ENCODE measurements around the gene BNC1.
A peak's percentile ranks its signal among the peaks of the same experiment; 100 is the strongest.
"Not testable (repeated sequence)": the region's sequence is repeated elsewhere in the genome, so short reads cannot be mapped to it uniquely, and the experiment has no call there.

BNC1 gene

DNA sequence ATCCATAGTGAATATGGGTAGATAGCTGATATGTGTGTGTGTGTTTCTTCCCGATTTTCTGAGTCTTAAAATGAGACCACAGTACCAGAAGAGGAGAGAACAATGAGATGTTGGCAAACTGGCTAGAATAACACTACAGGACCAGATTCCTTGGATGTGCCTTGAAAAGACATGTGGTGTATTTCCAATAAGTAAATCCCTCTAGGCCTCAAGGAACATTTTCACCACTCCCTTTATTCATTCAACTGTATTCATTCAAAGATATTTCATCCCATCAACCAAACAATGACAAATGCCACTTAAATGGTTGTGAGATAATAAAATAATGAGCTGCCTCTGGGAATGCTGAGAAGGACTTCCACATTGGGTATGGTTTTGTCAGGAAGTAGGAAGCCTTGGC is 8.7 kb upstream of the BNC1 start:
- no peak for DNase-seq

DNA sequence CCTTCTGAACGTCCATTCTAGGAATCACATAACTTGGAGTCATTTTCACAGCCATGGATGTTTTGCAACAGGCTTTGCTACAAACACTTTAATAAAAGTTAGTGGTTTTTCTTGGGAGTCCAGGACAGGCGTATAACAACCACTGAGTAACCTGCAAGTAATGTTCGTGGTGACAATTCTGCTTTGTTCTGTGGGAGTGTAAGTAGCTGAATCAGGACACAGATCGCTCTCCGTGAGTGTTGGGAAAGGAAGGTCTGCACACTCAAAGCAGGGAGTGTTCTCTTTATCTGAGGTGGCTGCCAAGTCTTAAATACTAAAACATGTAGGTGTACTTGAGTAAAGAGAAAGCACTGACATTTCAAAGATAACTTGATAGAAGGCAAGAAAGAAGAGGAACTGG is 7.9 kb upstream of the BNC1 start:
- no peak for DNase-seq

DNA sequence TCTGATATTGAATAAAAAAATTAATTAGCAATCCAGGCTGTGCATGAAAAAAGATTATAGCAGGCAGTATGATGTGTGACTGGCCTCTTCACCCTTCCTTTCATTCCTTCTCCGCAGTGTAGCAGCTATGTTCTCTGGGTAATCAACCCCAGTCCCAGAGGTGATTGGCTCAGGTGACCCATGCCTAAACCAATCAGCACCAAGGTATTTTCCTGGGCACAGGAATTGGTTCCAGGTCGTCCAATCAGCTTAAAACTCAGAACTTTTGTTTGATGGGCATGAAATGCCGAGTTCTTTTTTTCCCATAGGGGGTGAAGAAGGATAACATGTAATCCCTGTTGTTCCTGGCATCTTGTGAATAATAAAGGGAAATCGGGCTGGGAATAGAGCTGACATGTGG is 5.8 kb upstream of the BNC1 start:
- DNase-seq, result no peak

DNA sequence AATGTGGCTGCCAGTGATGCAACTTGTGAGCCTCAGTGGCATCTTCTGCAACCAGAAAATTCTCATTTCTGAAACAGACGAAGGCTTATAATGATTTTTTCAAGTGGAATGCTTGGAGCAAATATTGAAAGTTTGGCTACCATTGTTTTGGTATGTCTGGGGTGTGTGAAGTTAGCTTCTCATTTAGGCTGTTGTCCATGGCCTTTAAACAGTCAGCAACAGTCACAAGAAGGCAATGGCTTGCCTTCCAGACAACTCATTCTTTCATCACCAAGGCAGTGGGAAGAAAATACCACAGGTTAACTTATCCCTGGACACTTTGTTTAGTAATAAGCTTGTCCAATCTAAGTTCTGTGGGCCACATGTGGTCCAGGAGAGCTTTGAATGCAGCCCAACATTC is 4.7 kb upstream of the BNC1 start:
- no peak for DNase-seq

DNA sequence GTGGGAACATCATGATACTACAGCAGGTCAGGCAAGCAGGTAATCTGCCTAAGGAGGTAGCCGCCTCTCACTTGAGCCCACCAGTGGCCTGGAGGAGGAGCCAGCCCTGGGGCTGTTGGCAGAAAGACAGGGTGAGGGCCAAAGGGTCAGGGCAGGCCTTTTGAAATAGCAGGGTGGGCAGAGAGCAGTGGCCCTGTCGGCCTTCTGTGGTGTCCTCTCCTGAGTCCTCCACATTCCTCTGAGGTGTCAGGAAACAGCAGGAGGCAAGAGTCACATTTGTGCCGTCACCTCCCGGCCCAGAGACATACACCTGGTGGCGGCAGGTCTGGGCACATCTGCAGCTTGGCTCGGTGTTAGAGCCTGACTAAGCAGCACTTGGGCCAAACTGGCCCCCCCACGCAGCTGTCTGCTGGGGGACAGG is 3.9 kb upstream of the BNC1 start:
- no peak for DNase-seq

DNA sequence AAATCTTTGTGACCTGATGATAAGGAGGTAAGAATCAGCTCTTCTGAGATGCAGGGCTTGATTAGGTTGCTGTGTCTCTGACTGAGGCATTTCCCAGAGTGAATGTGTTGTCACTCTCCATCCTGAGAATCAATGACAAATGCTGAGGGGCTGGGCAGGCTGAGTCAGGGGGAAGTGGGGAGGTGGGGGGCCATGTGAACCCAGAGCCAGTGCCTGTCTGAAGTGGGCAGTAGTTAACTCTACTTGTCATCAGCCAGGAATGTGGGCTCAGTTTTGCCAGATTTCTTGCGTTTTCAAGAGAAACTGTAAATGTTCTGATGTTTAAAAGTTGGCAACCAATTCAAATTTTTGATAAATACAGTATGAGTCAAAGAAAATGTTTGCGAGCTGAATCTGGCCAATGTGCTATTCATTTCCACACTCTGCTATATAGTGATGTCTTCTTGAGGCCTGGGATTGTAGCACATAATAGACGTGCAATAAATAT is 3.1 kb upstream of the BNC1 start:
- peak in 1 of 51 donors; percentile 4 for DNase-seq

DNA sequence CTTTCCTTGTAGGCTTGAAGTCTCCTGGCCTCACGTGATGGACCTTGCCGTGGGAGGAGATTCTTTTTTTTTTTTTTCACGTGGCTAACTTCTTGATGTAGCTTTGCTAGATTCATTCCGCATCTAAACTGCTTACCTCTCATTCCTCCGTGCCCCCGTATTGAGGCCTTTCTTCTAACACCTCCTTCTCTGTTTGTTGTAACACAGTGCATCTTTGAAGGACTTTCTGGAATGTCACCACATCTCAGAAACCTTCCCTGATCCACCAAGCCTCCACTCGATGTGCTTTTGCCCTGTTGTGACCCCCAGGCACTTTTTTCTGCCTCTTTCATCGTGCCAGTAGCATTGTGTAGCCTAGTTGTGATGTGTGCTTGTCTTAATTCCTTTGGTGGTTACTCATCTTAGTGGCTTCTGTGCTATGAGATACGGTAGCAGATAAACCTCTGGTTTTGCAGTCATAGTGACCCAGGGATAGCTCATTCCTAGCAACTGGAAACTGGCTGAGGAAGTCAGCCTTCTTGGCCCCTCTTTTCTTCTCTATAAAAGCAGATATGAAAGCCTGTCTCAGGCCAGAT is 1.6 kb upstream of the BNC1 start:
- DNase-seq, result no peak

DNA sequence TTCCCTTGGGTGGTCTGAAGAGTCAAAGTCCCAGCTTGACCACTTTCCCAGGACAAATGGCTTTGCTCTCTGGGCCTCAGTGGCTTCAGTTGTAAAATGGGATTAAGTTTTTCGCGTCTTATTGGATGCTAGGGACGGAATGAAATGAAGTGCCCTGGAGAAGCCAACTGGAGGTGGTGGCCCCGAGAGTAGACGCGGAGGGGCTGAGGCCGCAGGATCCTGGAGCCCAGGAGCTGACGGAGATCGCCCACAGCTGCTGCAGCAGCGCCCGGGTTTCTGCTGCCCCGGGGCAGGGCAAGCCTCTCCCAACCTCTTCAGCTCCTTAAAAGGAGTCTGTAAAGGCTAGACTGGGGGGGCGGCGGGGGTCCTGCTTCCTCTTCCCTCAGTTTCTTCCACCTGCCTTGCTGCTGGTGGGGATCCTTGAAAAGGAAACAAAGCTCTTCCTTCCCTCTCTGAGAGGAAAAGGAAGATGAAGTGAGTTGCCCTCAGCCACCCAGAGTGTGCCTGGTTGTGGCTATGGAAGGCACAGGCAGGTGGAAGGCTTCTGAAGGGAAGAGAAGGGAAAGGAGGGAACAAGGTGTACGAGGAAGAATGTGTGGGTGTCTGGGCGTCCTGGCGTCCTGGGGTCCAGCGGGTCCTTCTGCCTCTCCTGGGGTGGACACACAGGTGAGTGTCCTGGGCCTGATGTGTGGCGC is 967 bp upstream of the BNC1 start:
- no peak for DNase-seq

DNA sequence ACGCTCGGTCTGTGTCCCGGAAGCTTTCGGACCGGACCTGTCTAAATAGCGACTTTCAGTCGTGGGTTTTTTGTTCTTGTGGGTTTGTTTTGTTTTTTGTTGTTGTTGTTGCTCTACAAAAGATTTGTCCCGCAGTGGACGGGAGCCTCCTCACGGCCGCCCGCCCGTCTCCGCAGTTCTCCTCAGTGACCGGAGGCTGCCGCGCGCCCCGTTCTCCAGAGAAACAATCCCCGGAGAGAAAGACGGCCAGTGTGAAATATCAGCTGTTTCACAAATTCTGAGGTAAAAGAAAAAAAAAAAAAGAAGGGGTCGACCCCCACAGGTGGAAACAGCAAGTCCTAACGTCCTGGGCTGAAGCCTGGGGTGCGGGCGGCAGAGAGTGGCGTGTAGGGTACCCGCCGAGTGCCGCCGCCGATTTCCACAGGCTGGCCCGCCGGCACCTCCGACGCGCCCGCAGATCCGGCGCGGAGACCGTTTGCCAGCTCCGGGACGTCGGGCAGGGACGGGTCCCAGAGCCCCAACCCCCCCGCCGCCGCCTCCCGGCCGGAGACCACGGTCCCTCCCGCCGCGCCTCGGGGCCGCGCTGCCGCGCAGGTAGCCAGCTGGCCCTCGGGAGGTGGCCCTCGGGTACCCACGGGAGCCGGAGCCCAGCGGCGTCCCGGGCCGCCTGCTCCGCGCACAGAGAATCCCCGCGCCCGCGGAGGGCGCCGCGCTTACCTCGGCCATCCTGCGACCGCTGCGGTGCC is 478 bp downstream of the BNC1 start:
- DNase-seq, result no peak

DNA sequence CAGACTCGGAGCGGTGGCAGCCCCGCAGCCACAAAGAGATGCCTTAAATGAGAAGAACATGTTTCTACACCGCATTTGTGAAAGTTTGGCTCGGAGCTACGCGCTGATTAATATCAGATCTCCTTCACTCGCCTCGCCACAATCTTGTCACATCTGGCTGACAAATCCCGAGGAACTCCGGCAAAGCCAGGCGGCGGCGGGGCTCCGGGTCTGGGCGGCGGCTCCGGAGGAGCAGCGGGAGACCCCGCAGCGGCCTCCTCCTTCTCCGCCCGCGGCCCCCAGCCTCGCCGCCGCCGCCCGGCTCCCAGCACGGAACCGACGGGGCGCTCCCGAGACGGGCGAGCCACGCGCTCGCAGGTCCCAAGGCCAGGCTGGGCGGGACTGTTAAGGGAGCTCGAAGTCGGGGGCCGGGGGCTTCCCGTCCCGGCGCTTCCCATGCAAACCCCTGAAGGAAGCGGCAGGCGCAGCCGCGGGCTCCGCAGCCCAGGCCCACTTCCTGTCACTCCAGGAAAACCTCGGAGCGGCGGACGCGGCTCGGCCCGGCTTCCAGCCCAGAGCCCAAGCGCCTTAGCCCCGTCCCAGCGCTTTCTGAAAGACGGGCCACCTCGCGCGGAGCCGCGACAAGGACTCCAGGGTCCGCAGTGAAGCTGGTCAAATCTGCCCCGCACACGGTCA is 1.2 kb downstream of the BNC1 start:
- no peak for DNase-seq

DNA sequence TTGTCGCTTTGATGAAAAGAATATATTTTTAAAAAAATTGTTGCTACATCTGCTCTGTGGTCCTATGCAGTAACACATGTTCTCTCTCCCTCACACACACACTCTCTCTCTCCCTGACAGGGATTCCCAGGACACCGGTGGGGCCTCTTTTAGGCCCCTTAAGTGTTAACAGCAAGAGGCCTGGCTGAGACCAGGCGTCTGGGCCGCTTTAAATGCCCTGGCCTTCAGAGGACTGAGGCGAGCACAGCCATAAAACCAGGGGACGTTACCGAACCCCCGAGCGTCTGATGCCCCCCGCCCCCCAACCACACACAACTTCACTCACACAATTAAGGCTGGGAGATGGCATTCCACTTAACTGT is 1.7 kb downstream of the BNC1 start:
- DNase-seq, result no peak

DNA sequence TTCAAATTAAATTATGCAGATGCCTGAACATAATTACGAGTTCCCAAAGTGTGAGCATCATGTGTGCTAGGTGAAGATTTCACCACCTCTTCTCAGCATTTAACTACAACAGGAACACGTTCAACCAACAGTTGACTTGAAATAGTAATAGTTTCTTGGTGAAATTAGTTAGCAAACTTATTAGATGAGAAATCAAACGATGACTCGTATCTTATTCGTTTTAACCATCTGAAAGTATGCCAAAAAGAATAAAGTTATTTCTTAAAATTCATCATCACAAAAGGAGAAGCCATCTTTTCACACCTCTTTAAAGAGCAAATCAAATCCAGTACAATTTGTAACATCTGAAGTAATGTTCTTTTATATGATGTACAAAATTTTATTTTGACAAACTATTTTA is 2.3 kb downstream of the BNC1 start:
- no peak for DNase-seq

DNA sequence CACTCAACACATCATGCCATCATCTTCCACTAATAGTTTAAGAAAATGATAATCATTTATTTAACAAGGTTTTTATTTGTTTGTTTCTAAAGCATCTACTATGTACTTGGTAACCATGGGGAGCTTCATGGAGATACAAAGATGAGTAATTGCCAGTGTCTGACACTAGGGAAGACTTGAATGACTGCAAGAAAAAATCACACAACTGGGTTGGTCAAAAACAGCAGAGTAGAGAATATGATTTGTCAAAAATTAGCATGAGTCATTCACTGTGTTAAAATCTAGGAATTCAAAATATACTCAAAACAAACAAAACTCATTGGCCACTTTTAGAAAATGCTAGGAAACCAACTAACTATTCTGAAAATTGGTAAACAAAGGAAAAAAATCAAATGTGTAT is 6.3 kb downstream of the BNC1 start:
- DNase-seq, result no peak

DNA sequence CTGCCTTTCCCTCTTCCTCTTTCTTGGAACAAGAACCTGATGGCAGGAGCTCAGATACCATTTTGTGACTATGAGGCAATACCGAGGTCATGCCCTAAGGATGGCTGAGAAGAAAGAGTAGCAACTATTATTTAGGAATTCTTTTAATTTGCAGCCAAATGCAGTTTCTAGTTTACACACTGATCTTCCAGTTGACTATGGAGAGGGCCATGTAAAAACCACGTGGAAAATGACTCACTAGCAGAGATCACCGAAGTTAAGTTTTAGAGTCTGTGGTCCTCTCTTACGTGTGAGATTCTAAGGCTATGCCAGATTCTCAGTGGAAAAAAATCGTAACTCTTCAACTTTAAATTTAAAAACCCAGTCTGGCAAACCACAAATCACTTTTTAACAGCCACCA is 7.8 kb downstream of the BNC1 start:
- no peak for DNase-seq

DNA sequence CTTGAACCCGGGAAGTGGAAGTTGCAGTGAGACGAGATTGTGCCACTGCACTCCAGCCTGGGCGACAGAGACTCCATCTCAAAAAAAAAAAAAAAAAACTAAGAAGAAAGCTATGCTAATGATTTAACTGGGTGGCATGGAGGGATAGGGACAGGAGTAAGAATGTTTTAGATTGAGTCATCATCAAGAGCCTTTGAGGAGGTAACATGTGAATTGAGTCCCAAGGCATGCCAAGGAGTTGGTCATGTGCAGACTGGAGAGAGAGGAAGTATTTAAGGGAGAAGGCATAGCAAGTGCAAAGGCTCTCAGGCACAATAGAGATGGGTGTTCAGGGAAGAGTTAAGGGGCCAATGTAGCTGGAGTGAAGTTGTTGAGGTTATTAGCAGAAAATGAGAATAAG is 9.1 kb downstream of the BNC1 start:
- no peak for DNase-seq

DNA sequence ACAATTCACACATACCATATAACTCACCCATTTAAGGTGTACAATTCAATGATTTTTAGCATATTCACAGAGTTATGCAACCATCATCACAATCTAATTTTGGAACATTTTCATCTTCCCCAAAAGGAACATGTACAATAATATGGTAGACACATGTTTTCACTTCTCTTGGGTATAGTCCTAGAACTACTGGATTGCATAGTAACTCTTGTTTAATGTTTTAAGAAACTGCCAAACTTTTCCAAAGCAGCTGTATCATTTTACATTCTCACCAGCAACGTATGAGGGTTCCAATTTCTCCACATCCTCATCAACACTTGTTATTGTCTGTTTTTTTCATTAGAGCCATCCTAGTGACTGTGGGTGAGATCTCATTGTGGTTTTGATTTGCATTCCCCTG is 14.3 kb downstream of the BNC1 start:
- DNase-seq, result no peak

DNA sequence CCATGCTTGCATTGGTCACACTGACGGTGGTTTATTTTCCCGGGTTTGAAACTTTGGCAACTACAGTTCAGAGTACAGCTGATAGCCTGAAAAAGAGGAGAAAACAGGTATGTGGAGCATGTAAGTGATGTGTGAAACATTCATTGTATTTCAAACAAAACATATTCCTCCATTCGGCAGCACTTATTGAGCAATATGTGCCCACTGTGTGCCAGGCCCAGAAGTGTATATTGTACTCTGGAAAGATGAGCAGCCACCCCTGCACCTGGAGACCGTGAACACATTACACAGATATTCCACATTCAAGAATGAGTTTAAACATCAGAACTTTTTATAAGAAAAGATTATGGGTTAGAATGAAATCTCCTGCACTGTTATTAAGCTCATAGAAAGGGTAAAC is 16.3 kb downstream of the BNC1 start:
- DNase-seq, result no peak

DNA sequence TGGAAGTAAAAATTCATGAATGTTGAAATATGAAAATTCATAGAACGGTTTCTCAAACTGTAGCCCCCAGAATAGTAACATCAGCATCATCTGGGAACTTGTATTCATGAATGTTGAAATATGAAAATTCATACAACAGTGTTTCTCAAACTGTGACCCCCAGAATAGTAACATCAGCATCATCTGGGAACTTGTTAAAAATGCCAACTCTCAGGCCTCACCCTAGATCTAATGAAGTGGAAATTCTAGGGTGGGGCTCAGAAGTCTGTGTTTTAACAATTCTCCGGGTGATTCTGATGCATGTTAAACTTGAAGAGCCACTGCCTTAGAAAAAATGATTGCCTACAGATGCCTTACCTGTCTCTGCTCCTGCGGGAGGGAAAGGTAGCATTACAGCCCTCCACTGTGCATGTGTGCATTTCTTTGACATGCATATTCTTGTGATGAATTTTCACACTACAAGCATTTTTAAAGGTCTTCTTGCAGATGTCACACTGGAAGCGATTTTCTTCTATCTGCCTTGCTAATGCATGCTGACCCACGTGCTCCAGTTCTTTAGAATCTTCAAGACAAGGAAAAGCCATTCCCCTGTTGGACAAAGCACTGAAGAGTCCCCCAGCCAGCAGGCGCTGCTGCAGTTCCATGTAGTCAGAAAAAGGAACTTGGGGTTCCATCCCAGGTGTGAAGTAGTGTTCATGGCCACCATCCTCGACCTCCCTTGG is 21.7 kb downstream of the BNC1 start:
- DNase-seq, result no peak

DNA sequence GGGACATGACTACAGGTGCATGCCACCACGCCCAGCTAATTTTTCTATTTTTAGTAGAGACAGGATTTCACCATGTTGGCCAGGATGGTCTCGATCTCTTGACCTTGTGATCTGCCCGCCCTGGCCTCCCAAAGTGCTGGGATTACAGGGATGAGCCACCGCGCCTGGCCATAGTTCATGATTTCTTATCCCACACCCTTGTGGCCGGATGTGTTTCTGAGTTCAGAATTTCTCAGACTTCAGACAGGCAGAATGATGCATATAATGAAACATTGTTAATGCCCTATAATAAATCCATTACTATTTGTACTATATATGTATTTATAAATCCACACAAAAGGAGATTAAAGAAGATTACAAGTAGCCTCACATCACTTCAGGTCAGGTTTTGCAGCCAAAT is 22.3 kb downstream of the BNC1 start:
- not testable (repeated sequence) for DNase-seq

DNA sequence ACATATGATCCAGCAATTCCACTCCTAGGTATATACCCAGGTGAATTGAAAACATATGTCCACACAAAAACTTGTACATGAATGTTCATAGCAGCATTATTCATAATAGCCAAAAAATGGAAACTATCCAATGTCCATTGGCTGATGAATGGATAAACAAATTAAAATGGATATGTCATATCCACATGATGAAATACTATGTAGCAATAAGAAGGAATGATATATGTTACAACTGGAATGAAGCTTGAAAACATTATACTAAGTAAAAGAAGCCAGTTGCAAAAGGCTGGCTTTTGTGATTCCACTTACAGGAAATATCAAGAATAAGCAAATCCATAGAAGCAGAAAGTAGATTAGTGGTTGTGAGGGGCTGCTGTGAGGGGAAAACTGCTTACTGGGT is 33.7 kb downstream of the BNC1 start:
- no peak for DNase-seq

DNA sequence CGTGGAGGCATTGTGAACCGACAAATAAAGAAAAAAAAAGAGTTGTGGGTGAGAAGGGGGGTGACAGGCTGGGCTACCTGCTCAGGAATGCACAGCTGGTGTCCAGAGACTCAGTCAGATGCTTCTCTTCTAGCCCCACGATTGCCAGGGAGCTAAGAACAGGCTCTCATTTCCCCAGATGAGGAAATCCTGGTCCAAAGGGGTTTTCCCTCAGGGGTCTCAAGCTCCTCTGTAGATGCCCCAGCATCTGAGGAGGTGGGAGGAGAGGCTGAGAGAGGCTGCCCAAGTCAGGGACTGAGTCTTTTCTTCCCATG is 35.5 kb downstream of the BNC1 start:
- DNase-seq, result no peak
